Effector CD4-positive, alpha-beta T cell (primary cell): Measurements from ENCODE around the gene MAST1.
"Not testable (repeated sequence)": the region's sequence is repeated elsewhere in the genome, so short reads cannot be mapped to it uniquely, and the experiment has no call there.

Experiments used
- DNase-seq: peaks from one replicate; pipeline ENCODE4 v3.0.0-alpha.2; 2020

MAST1 gene

GRCh38 chr19:12841094-12841493, 2.8 kb downstream of the MAST1 start:
- DNase-seq = no peak

GRCh38 chr19:12842511-12842910, 4.2 kb downstream of the MAST1 start:
- DNase-seq = no peak

- no peak for DNase-seq
These were observed 5.0 kb downstream of the MAST1 start for GRCh38 chr19:12843328-12843727.

- no peak for DNase-seq
These were observed 5.9 kb downstream of the MAST1 start for GRCh38 chr19:12843999-12844732.

GRCh38 chr19:12846613-12847012, 8.3 kb downstream of the MAST1 start:
- not testable (repeated sequence) for DNase-seq

GRCh38 chr19:12847159-12848139, 9.1 kb downstream of the MAST1 start:
- DNase-seq = peak; percentile 78

GRCh38 chr19:12856653-12857052, 18.3 kb downstream of the MAST1 start:
- no peak for DNase-seq

- DNase-seq = no peak
These were observed 20.0 kb downstream of the MAST1 start for GRCh38 chr19:12858041-12858928.

- no peak for DNase-seq
These were observed 21.2 kb downstream of the MAST1 start for GRCh38 chr19:12859546-12859945.

GRCh38 chr19:12864143-12864542, 25.8 kb downstream of the MAST1 start:
- no peak for DNase-seq

GRCh38 chr19:12864721-12865715, 26.7 kb downstream of the MAST1 start:
- DNase-seq = no peak

- no peak for DNase-seq
These were observed 27.6 kb downstream of the MAST1 start for GRCh38 chr19:12865746-12866415.

GRCh38 chr19:12866416-12867119, 28.3 kb downstream of the MAST1 start:
- DNase-seq = no peak

GRCh38 chr19:12867120-12868099, 29.1 kb downstream of the MAST1 start:
- peak; percentile 25 for DNase-seq

- no peak for DNase-seq
These were observed 30.3 kb downstream of the MAST1 start for GRCh38 chr19:12868540-12869112.

- DNase-seq = no peak
These were observed 33.4 kb downstream of the MAST1 start for GRCh38 chr19:12871681-12872080.

- no peak for DNase-seq
These were observed 33.9 kb downstream of the MAST1 start for GRCh38 chr19:12872255-12872654.
